ENCODE measurements around the gene MTMR2. TPM values are rescaled to one million over a fixed set of nuclear protein-coding genes. Genes with fewer than 3 reads are reported as not detected.
A peak's percentile ranks its signal among the peaks of the same experiment; 100 is the strongest.

Gene MTMR2
- total and polyA plus RNA-seq, 2 donors (not counting 3 experiments of a cell fraction or from before 2014, with no cell fraction given): 19.5 to 49.5 TPM

- dilution Hi-C loops (cut with MboI; ENCODE audit: extremely low pct_ligation_motif_present, low sequenced_read_pairs) (no loop called here), intact Hi-C loops (cut with micrococcal nuclease) (loop anchor here (1.0 kb wide), 3 partner anchors 76 to 544 kb away; partner anchors contain the start of gene MAML2)
- Histone ChIP-seq H3K27ac (ENCODE audit: insufficient read depth, low read depth, low read length) (no peak overlapping the region), H3K4me1 (ENCODE audit: control insufficient read depth, extremely low read depth, insufficient read depth, low read length) (no peaks in the 10 kb centered on the region), H3K4me2 (ENCODE audit: insufficient read depth, low read length) (no peak overlapping the region), H3K9me1 (replicated peaks; ENCODE audit: control insufficient read depth, extremely low read depth, insufficient read depth, low read length) (no peaks in the 10 kb centered on the region), H3K9me3 (replicated peaks; ENCODE audit: control insufficient read depth, insufficient read depth, low read length) (no peaks in the 10 kb centered on the region), H4K20me1 (replicated peaks; ENCODE audit: control insufficient read depth, extremely low read depth, insufficient read depth, low read length) (no peaks in the 10 kb centered on the region), H3K27me3 (ENCODE audit: control insufficient read depth in 2 of 2, insufficient read depth in 2 of 2, low read length in 2 of 2) (no peaks in the 10 kb centered on the region), H3K9ac (replicated peaks; ENCODE audit: extremely low read depth, insufficient read depth, low read length) (no peak overlapping the region), H3K79me2 (ENCODE audit: control insufficient read depth, insufficient read depth, low read length) (no peaks in the 10 kb centered on the region), H2AFZ (ENCODE audit: low read depth, low read length) (no peak overlapping the region), H3K36me3 (ENCODE audit: control insufficient read depth in 2 of 2, extremely low read depth in 1 of 2, insufficient read depth in 2 of 2, low read length in 2 of 2) (peaks cover 0 to 9% of the 10 kb centered on the region in 2 experiments), H3K4me3 (replicated peaks in 1 of 3; ENCODE audit: insufficient read depth in 1 of 3, low read depth in 1 of 3, low read length in 3 of 3) (no peak overlapping the region)
- TF ChIP-seq JUN (IDR thresholded peaks at IDR 0.05; ENCODE audit: borderline replicate concordance, insufficient read depth, insufficient read length, low read depth) (peak; percentile 12), MYC (IDR thresholded peaks at IDR 0.05; ENCODE audit: low read depth, low read length) (no peak), CTCF (IDR thresholded peaks at IDR 0.05; ENCODE audit: extremely low read depth in 1 of 2, insufficient read depth in 1 of 2, low read depth in 1 of 2, low read length in 2 of 2) (peak; percentile 46 to 54), FOS (IDR thresholded peaks at IDR 0.05; ENCODE audit: borderline replicate concordance, insufficient read depth, low read length) (peak; percentile 69), POLR2AphosphoS5 (IDR thresholded peaks at IDR 0.05; ENCODE audit: insufficient read depth, low read depth, low read length) (no peak)
- FAIRE-seq (peak; percentile 77), DNase-seq (ENCODE audit: low read depth, low spot score) (peak; percentile 82)
- BruUV-seq (replicated peaks): no TSS peak
- ChIA-PET POLR2A (no interaction called here), CTCF (interaction anchor here (0.5 to 3.3 kb wide), 57 partner anchors 8 to 907 kb away, joined by 3 to 82 read pairs (median 4); partner anchors contain the start of genes CCDC82, CEP57, FAM76B and JRKL)
Observed at GRCh38 chr11:95849087-95849825, 74.7 kb downstream of the MTMR2 start.

Data from endothelial cell of umbilical vein (primary cell).